Measurements from ENCODE around the gene ZNF266. TPM values are rescaled to one million over a fixed set of nuclear protein-coding genes. Genes with fewer than 3 reads are reported as not detected.
A peak's percentile ranks its signal among the peaks of the same experiment; 100 is the strongest.

Gene ZNF266
- total and polyA plus RNA-seq, 4 experiments from 2014 or later = 13.4 to 76.4 (median 45.4) TPM

- ChIA-PET POLR2A (ENCODE audit: partially characterized antibody) (interaction anchor here (0.6 to 1.0 kb wide), 2 partner anchors 28 to 50 kb away, joined by 3 to 4 read pairs; partner anchors contain the start of gene ZNF266), CTCF (ENCODE audit: partially characterized antibody) (no interaction called here)
- Mint-ChIP-seq H3K4me1 (peaks cover 4 to 20% (median 7%) of the 10 kb centered on the region in 4 donors), H3K27ac (peak overlapping the region in 1 of 7 donors; percentile 47), H3K4me3 (peak overlapping the region; percentile 65 to 88 (median 78)), H3K27me3 (peaks cover 1 to 2% of the 10 kb centered on the region in 2 donors), H3K9me3 (peaks cover 3 to 93% (median 84%) of the 10 kb centered on the region in 8 donors), H3K36me3 (peaks cover 26 to 46% of the 10 kb centered on the region in 2 donors)
- Histone ChIP-seq H3K27ac (ENCODE audit: low read depth, low read length) (no peak overlapping the region), H3K27me3 (ENCODE audit: insufficient read depth, low read length) (no peaks in the 10 kb centered on the region), H3K4me3 (ENCODE audit: low read length in 2 of 2) (peak overlapping the region; percentile 5 to 60), H3K9me3 (ENCODE audit: control insufficient read depth in 1 of 2, low read length in 2 of 2) (peaks cover 0 to 40% of the 10 kb centered on the region in 2 donors), H3K36me3 (ENCODE audit: insufficient read depth, low read length) (no peaks in the 10 kb centered on the region), H3K4me1 (ENCODE audit: insufficient read depth, low read length) (no peaks in the 10 kb centered on the region)
- intact Hi-C loops (cut with micrococcal nuclease) = no loop called here
- DNase-seq = peak in 4 of 5 donors; percentile 9 to 40 (median 22)
These were observed 28.5 kb downstream of the ZNF266 start for GRCh38 chr19:9406798-9407352.

GRCh38 chr19:9381361-9381785 lies 54.0 kb downstream of the ZNF266 start:
- no peak for DNase-seq
- peaks cover 77 to 84% of the 10 kb centered on the region in 2 donors for H3K36me3 Mint-ChIP-seq
- no peaks in the 10 kb centered on the region for H3K4me1 Mint-ChIP-seq
- peaks cover 0 to 95% (median 88%) of the 10 kb centered on the region in 8 donors for H3K9me3 Mint-ChIP-seq
- Histone ChIP-seq H3K36me3 (ENCODE audit: insufficient read depth, low read length) (no peaks in the 10 kb centered on the region), H3K27me3 (ENCODE audit: insufficient read depth, low read length) (no peaks in the 10 kb centered on the region), H3K9me3 (ENCODE audit: control insufficient read depth in 1 of 2, low read length in 2 of 2) (peaks cover 9 to 68% of the 10 kb centered on the region in 2 donors), H3K27ac (ENCODE audit: low read depth, low read length) (no peak overlapping the region), H3K4me1 (ENCODE audit: insufficient read depth, low read length) (no peaks in the 10 kb centered on the region), H3K4me3 (ENCODE audit: low read length in 2 of 2) (peak overlapping the region in 1 of 2 donors; percentile 9)
- ChIA-PET CTCF (ENCODE audit: partially characterized antibody) (no interaction called here), POLR2A (ENCODE audit: partially characterized antibody) (no interaction called here)
- H3K4me3 Mint-ChIP-seq = no peak overlapping the region
- intact Hi-C loops (cut with micrococcal nuclease) = no loop called here
- no peak overlapping the region for H3K27ac Mint-ChIP-seq
- H3K27me3 Mint-ChIP-seq = no peaks in the 10 kb centered on the region

- Histone ChIP-seq H3K4me3 (ENCODE audit: low read length in 2 of 2) (no peak overlapping the region), H3K4me1 (ENCODE audit: insufficient read depth, low read length) (no peaks in the 10 kb centered on the region), H3K27me3 (ENCODE audit: insufficient read depth, low read length) (no peaks in the 10 kb centered on the region), H3K9me3 (ENCODE audit: control insufficient read depth in 1 of 2, low read length in 2 of 2) (peaks cover 0 to 20% of the 10 kb centered on the region in 2 donors), H3K27ac (ENCODE audit: low read depth, low read length) (no peak overlapping the region), H3K36me3 (ENCODE audit: insufficient read depth, low read length) (no peaks in the 10 kb centered on the region)
- DNase-seq = no peak
- ChIA-PET POLR2A (ENCODE audit: partially characterized antibody) (no interaction called here), CTCF (ENCODE audit: partially characterized antibody) (no interaction called here)
- H3K9me3 Mint-ChIP-seq = peaks cover 5 to 92% (median 75%) of the 10 kb centered on the region in 8 donors
- H3K4me1 Mint-ChIP-seq = no peaks in the 10 kb centered on the region
- peaks cover 47 to 56% of the 10 kb centered on the region in 2 donors for H3K36me3 Mint-ChIP-seq
- H3K27me3 Mint-ChIP-seq = no peaks in the 10 kb centered on the region
- H3K4me3 Mint-ChIP-seq = no peak overlapping the region
- H3K27ac Mint-ChIP-seq = no peak overlapping the region
- intact Hi-C loops (cut with micrococcal nuclease) = no loop called here
These were observed 64.4 kb downstream of the ZNF266 start for GRCh38 chr19:9370738-9371619.

GRCh38 chr19:9362905-9363304 lies 72.5 kb downstream of the ZNF266 start, which contains the start of gene ZNF177:
ZNF177 (plus strand) TSS chr19:9363013; CDS start chr19:9378312, 15,299 bp downstream.
- peaks cover 4 to 93% (median 81%) of the 10 kb centered on the region in 8 donors for H3K9me3 Mint-ChIP-seq
- no peak within 1 kb of the TSS for H3K4me3 ChIP-seq (ENCODE audit: low read length in 2 of 2)

More at GRCh38 chr19:9362905-9363304, 72.5 kb downstream of the ZNF266 start, which contains the start of gene ZNF177:
- H3K36me3 ChIP-seq (ENCODE audit: insufficient read depth, low read length) = no peaks in the 10 kb centered on the region
- ChIA-PET CTCF (ENCODE audit: partially characterized antibody) (no interaction called here), POLR2A (ENCODE audit: partially characterized antibody) (no interaction called here)
- H3K9me3 ChIP-seq (ENCODE audit: control insufficient read depth in 1 of 2, low read length in 2 of 2) = peaks cover 3 to 18% of the 10 kb centered on the region in 2 donors
- DNase-seq = no peak
- no peaks in the 10 kb centered on the region for H3K4me1 ChIP-seq (ENCODE audit: insufficient read depth, low read length)
- H3K27ac Mint-ChIP-seq = no peak within 1 kb of the TSS
- no peak within 1 kb of the TSS for H3K27ac ChIP-seq (ENCODE audit: low read depth, low read length)
- intact Hi-C loops (cut with micrococcal nuclease) = no loop called here
- peak within 1 kb of the TSS in 3 of 8 donors; percentile 12 to 46 (median 13) for H3K4me3 Mint-ChIP-seq
- no peaks in the 10 kb centered on the region for H3K27me3 ChIP-seq (ENCODE audit: insufficient read depth, low read length)
- peaks cover 46 to 54% of the 10 kb centered on the region in 2 donors for H3K36me3 Mint-ChIP-seq
- peaks cover 6 to 7% of the 10 kb centered on the region in 2 donors for H3K27me3 Mint-ChIP-seq
- peaks cover 0 to 2% (median 0%) of the 10 kb centered on the region in 4 donors for H3K4me1 Mint-ChIP-seq

Other genes with a start within 250 kb of the ZNF266 start
- gene OR7D4, start 216.0 kb downstream of the ZNF266 start, total RNA-seq = not detected
- gene OR7D4, start 216.0 kb downstream of the ZNF266 start, polyA plus RNA-seq = not detected
- gene OR7E24, start 184.6 kb downstream of the ZNF266 start, total RNA-seq = not detected
- not detected for gene OR7E24, start 184.6 kb downstream of the ZNF266 start, polyA plus RNA-seq
- gene ZNF699, start 125.7 kb downstream of the ZNF266 start, total RNA-seq = 10 to 100 TPM; 20.9 to 22.1 TPM
- gene ZNF699, start 125.7 kb downstream of the ZNF266 start, polyA plus RNA-seq = 10 to 100 TPM; 10.9 to 11.1 TPM
- 10 to 100 TPM; 47.4 to 53.5 TPM for gene ZNF559, start 111.4 kb downstream of the ZNF266 start, total RNA-seq
- gene ZNF559, start 111.4 kb downstream of the ZNF266 start, polyA plus RNA-seq = 10 to 100 TPM; 30.1 to 38.5 TPM
- gene ZNF177, start 72.6 kb downstream of the ZNF266 start, total RNA-seq = 1 to 10 TPM; 1.7 to 3.6 TPM
- under 1 TPM; 0.31 to 0.77 TPM for gene ZNF177, start 72.6 kb downstream of the ZNF266 start, polyA plus RNA-seq
- gene ZNF560, start 63.0 kb upstream of the ZNF266 start, total RNA-seq = not detected
- not detected for gene ZNF560, start 63.0 kb upstream of the ZNF266 start, polyA plus RNA-seq
- 10 to 100 TPM; 18.0 to 18.2 TPM for gene ZNF426, start 103.1 kb upstream of the ZNF266 start, total RNA-seq
- gene ZNF426, start 103.1 kb upstream of the ZNF266 start, polyA plus RNA-seq = 10 to 100 TPM; 11.7 to 16.8 TPM
- gene ZNF121, start 148.9 kb upstream of the ZNF266 start, total RNA-seq = 10 to 100 TPM; 47.2 to 53.0 TPM
- gene ZNF121, start 148.9 kb upstream of the ZNF266 start, polyA plus RNA-seq = 1 to 10 TPM; 2.1 to 4.2 TPM
- gene ZNF561, start 185.7 kb upstream of the ZNF266 start, total RNA-seq = 10 to 100 TPM; 67.2 to 75.8 TPM
- 10 to 100 TPM; 12.5 to 17.4 TPM for gene ZNF561, start 185.7 kb upstream of the ZNF266 start, polyA plus RNA-seq
- gene ZNF562, start 239.5 kb upstream of the ZNF266 start, total RNA-seq = 10 to 100 TPM; 21.2 to 23.2 TPM
- 1 to 10 TPM; 1.2 to 3.9 TPM for gene ZNF562, start 239.5 kb upstream of the ZNF266 start, polyA plus RNA-seq